ENCODE measurements around the gene CCDC60.

The CCDC60 gene

DNA sequence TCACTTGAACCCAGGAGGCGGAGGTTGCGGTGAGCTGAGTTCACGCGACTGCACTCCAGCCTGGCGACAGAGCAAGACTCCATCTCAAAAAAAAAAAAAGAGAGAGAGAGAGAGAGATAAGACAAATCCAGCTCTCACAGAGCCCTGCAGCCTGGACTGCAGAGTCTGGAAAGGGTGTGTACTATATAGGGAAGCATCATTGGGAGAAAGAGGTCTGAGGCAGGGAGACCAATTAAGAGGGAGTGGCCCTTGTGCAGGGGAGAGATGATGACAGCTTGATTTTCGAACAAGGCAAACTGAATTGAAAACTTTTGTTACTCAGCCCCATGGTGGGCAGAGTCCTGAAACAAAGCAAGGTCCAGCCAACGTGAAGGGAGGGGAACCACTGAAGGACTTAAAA lies 116.2 kb downstream of the CCDC60 start:
- TF ChIP-seq, protein P1, sequence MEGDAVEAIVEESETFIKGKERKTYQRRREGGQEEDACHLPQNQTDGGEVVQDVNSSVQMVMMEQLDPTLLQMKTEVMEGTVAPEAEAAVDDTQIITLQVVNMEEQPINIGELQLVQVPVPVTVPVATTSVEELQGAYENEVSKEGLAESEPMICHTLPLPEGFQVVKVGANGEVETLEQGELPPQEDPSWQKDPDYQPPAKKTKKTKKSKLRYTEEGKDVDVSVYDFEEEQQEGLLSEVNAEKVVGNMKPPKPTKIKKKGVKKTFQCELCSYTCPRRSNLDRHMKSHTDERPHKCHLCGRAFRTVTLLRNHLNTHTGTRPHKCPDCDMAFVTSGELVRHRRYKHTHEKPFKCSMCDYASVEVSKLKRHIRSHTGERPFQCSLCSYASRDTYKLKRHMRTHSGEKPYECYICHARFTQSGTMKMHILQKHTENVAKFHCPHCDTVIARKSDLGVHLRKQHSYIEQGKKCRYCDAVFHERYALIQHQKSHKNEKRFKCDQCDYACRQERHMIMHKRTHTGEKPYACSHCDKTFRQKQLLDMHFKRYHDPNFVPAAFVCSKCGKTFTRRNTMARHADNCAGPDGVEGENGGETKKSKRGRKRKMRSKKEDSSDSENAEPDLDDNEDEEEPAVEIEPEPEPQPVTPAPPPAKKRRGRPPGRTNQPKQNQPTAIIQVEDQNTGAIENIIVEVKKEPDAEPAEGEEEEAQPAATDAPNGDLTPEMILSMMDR (IDR thresholded peaks at IDR 0.05): no peak
- Histone ChIP-seq H3K27ac (no peak overlapping the region), H3K4me3 (no peak overlapping the region)
- no peak for DNase-seq (ENCODE audit: low spot score)

DNA sequence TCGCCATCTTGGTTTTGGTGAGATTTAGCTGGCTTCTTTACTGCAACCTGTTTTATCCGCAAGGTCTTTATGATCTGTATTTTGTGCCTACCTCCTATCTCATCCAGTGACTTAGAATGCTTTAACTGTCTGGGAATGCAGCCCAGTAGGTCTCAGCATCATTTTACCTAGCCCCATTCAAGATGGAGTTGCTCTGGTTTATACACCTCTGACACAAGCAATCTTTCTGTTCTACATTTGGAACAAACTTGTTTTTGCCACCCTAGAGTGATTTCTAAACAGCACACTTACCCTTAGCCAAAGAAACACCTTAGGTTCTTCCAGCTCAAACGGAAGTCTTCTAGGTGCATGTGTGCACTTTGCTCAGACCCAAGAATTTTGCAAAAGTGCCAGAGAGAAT lies 122.3 kb downstream of the CCDC60 start:
- DNase-seq (ENCODE audit: low spot score): no peak
- Histone ChIP-seq H3K27ac (no peak overlapping the region), H3K4me3 (no peak overlapping the region)
- TF ChIP-seq, protein P1 (IDR thresholded peaks at IDR 0.05): no peak

DNA sequence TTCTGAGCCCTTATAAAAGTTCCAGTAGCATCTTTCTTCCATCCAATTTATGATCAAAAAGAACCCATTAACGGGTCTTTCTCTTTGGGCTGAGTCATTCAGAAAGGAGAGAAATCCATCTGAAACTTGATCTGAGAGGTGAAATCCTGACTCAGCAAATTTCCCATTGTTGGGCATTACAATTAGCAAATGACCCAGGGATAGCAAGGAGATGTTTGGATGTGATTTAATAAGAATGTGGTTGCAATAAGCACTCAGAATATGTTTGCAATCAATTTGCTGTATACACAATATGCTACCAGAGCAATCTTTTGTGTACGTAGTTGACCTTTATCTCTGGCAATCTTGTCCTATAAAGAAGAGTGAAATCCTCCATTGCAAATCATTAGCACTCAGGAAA lies 122.7 kb downstream of the CCDC60 start:
- DNase-seq (ENCODE audit: low spot score): no peak

DNA sequence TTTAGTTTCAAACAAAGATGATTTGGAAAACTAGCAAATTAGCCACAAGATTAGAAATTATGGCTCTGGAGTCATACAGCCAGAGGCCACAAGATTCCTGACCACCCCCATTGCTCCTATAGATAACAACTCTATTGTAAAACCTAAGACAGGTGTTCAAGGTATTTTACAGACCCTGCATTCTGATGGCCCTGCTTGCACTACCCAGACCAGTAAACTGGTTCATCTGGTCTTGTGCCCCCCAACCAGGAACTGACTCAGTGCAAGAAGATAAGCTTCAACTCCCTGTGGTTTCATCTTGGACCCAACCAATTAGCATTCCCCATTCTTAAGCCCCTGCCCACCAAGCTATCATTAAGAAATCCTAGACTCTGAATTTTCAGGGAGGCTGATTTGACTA lies 125.0 kb downstream of the CCDC60 start:
- TF ChIP-seq, protein P1 (IDR thresholded peaks at IDR 0.05): no peak
- Histone ChIP-seq H3K27ac (no peak overlapping the region), H3K4me3 (no peak overlapping the region)
- DNase-seq (ENCODE audit: low spot score): no peak

More for the DNA sequence above, 122.7 kb downstream of the CCDC60 start:
- H3K4me3 ChIP-seq: no peak overlapping the region
- no peak overlapping the region for H3K27ac ChIP-seq
- TF ChIP-seq, protein P1 (IDR thresholded peaks at IDR 0.05): no peak

DNA sequence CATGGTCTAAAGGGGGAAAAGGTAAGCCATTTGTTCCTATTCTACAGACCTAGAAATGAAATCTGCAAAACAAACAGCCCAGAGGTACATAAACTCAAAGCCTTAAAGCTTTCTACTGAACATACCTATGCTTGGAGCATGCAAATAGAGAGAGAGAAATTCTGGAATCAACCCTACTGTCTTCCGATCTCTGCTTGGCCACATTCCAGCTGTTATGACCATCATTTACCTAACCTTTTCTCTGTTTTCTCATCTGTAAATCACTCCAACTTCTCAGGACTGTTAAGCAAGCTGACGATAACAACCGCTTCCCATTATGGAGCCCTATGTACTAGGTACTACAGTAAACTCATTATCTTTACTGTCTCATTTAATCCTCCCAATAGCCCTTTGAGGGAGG lies 126.3 kb downstream of the CCDC60 start:
- TF ChIP-seq, protein P1 (IDR thresholded peaks at IDR 0.05): no peak

DNA sequence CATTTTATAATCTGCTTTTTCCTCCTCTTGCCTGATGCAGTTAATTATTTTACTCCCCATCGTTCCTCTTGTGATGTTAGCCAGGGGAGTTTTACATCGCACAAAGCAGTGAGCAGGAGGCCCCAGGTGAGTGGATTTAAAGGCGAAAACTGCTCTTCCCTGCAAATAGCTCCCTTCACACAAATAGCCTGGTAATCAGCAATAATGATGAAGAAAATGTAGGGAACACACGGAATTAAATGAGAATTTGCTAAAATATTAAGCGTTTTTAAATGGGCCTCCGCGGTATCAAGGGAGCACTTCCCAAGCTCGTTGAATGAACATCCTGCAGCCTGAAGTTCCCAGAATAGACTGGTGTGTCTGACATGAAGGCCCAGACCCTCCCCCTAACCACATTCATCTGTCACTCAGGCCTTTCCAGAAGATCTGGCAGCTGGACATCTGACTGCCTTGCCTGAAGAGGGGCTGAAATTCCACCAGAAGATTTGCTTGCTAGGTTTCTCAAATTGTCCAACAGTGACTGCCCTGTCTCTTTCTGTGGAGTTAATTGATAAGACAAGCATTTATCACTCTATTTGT lies 127.2 kb downstream of the CCDC60 start:
- Histone ChIP-seq H3K4me3 (no peak overlapping the region), H3K27ac (no peak overlapping the region)
- TF ChIP-seq, protein P1 (IDR thresholded peaks at IDR 0.05): no peak
- no peak for DNase-seq (ENCODE audit: low spot score)

More for the DNA sequence above, 126.3 kb downstream of the CCDC60 start:
- DNase-seq (ENCODE audit: low spot score): no peak
- no peak overlapping the region for H3K27ac ChIP-seq
- no peak overlapping the region for H3K4me3 ChIP-seq

DNA sequence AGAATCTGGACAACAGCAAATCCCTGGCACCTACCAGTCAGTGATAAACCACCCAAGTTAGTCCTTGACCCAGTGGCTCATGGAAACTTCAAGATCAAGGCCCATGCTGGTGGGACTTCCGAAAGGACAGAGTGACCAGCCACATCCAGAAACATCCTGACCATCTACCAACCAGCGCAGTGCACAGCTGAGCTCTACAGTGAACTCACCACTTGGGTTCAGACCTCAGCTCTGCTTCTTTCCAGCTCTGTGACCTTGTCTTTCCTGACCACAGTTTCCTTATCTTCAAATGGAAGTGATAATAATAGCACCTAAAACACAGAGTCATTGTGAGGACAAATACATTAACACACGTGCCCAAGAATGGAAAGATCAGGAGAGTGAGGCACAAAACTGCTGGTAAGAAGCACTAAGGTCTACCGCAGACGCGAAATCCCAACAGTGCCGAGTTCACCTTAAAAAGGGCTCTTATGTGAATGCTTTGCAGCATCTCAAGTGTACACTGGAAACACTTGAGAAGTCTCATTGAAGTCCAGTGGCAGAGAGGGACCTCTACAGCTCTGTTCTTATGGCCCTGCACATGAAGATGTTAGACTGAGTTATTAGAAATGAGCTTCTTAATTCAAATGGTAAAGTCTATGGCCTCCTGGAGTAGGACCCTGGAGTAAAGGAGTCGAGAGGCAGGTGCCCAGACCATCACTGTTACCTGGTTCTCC lies 128.8 kb downstream of the CCDC60 start:
- DNase-seq (ENCODE audit: low spot score): no peak
- Histone ChIP-seq H3K4me3 (no peak overlapping the region), H3K27ac (no peak overlapping the region)
- TF ChIP-seq, protein P1 (IDR thresholded peaks at IDR 0.05): no peak

All from coronary artery (tissue), 2 donors.